CD4-positive, CD25-positive, alpha-beta regulatory T cell (primary cell): Measurements from ENCODE around the gene BATF2. TPM values are rescaled to one million over a fixed set of nuclear protein-coding genes. Genes with fewer than 3 reads are reported as not detected.
"Not testable (repeated sequence)": the region's sequence is repeated elsewhere in the genome, so short reads cannot be mapped to it uniquely, and the experiment has no call there.

ENCODE experiments used
- ATAC-seq, 2 donors: fragments of 150-1000 bp; cut with Tn5 transposase; one replicate each; pipeline ENCODE4 v1.10.0; 2021; ENCODE audit warnings: low read depth in 2 of 2, moderate number of reproducible peaks in 2 of 2, moderate library complexity in 1 of 2
- DNase-seq, 3 donors: peaks; one replicate each; pipeline versions ENCODE4 v3.0.0 to v3.0.0-alpha.2; 2012 to 2022; ENCODE audit warnings: mixed read lengths in 1 of 3
- H3K27ac ChIP-seq: one replicate; pipeline ENCODE4 v1.7.0; 2013; ENCODE audit warnings: mild to moderate bottlenecking, low read length; ENCODE audit not compliant: insufficient read depth, poor library complexity, severe bottlenecking
- H3K27me3 ChIP-seq: one replicate; pipeline ENCODE4 v1.7.0; 2013; ENCODE audit warnings: low read length; ENCODE audit not compliant: control insufficient read depth, insufficient read depth
- H3K36me3 ChIP-seq: one replicate; pipeline ENCODE4 v1.7.0; 2013; ENCODE audit warnings: mild to moderate bottlenecking, low read length, moderate library complexity; ENCODE audit not compliant: control insufficient read depth, insufficient read depth
- H3K4me1 ChIP-seq: 2 replicates; pipeline ENCODE4 v1.7.0; 2013; ENCODE audit warnings: mild to moderate bottlenecking, low read length; ENCODE audit not compliant: insufficient read depth, control insufficient read depth, poor library complexity, severe bottlenecking
- H3K4me3 ChIP-seq: one replicate; pipeline ENCODE4 v1.7.0; 2013; ENCODE audit warnings: low read depth, mild to moderate bottlenecking, low read length, moderate library complexity
- H3K9me3 ChIP-seq, 2 experiments: 1 replicate in 1 of 2; 2 replicates in 1 of 2; pipeline ENCODE4 v1.7.0; 2013; ENCODE audit warnings: low read length in 2 of 2, mild to moderate bottlenecking in 1 of 2, moderate library complexity in 1 of 2; ENCODE audit not compliant: control insufficient read depth in 2 of 2
- H3K27ac Mint-ChIP-seq, 3 donors: one replicate each; pipeline ENCODE4 v1.8.0; 2020 to 2022; ENCODE audit warnings: mild to moderate bottlenecking in 3 of 3, mixed read lengths in 3 of 3, moderate library complexity in 2 of 3
- H3K27me3 Mint-ChIP-seq: one replicate; pipeline ENCODE4 v1.8.0; 2022; ENCODE audit warnings: mild to moderate bottlenecking, mixed read lengths
- H3K36me3 Mint-ChIP-seq: one replicate; pipeline ENCODE4 v1.8.0; 2020; ENCODE audit warnings: mixed read lengths
- H3K4me1 Mint-ChIP-seq, 4 donors: one replicate each; pipeline ENCODE4 v1.8.0; 2020 to 2022; ENCODE audit warnings: mixed read lengths in 4 of 4, mild to moderate bottlenecking in 1 of 4
- H3K4me3 Mint-ChIP-seq, 4 donors: one replicate each; pipeline ENCODE4 v1.8.0; 2020 to 2022; ENCODE audit warnings: mild to moderate bottlenecking in 4 of 4, mixed read lengths in 4 of 4, moderate library complexity in 3 of 4
- H3K9me3 Mint-ChIP-seq, 7 donors: one replicate each; pipeline ENCODE4 v1.8.0; 2020 to 2022; ENCODE audit warnings: mixed read lengths in 7 of 7, mild to moderate bottlenecking in 3 of 7, moderate library complexity in 2 of 7
- polyA plus RNA-seq, 4 donors: library from polyadenylated mRNA; unstranded; fragments of 300-500 nt; fragmentation: Illumina TruSeq; gene quantifications; one replicate each; pipeline ENCODE4 v1.2.3, GENCODE V29; 2021
- total RNA-seq: library from RNA; stranded (reverse); gene quantifications from one replicate; pipeline ENCODE4 v1.2.3, GENCODE V29; 2022

BATF2 gene
- total and polyA plus RNA-seq, 5 donors from 2014 or later: not detected

- Mint-ChIP-seq H3K27ac (no peak overlapping the region), H3K36me3 (peaks cover 3% of the 10 kb centered on the region), H3K4me1 (peaks cover 0 to 15% (median 8%) of the 10 kb centered on the region in 4 donors), H3K9me3 (no peaks in the 10 kb centered on the region), H3K4me3 (no peak overlapping the region), H3K27me3 (no peaks in the 10 kb centered on the region)
- no peak for DNase-seq
- no peaks in the 10 kb centered on the region for H3K9me3 ChIP-seq
- no peaks in the 10 kb centered on the region for H3K27me3 ChIP-seq
- ATAC-seq: no peak
- H3K4me1 ChIP-seq: peaks cover 13% of the 10 kb centered on the region
- H3K27ac ChIP-seq: no peak overlapping the region
- H3K36me3 ChIP-seq: peaks cover 38% of the 10 kb centered on the region
- no peak overlapping the region for H3K4me3 ChIP-seq
Measured at GRCh38 chr11:65036931-65037330, 40.2 kb upstream of the BATF2 start.

GRCh38 chr11:65035579-65035978 is 38.8 kb upstream of the BATF2 start:
- H3K4me1 Mint-ChIP-seq: peaks cover 0 to 11% (median 6%) of the 10 kb centered on the region in 4 donors
- peaks cover 40% of the 10 kb centered on the region for H3K36me3 ChIP-seq
- peaks cover 5% of the 10 kb centered on the region for H3K4me1 ChIP-seq
- H3K27me3 ChIP-seq: no peaks in the 10 kb centered on the region
- no peaks in the 10 kb centered on the region for H3K9me3 ChIP-seq
- H3K36me3 Mint-ChIP-seq: peaks cover 3% of the 10 kb centered on the region
- H3K27ac Mint-ChIP-seq: no peak overlapping the region
- H3K4me3 ChIP-seq: no peak overlapping the region
- no peaks in the 10 kb centered on the region for H3K27me3 Mint-ChIP-seq
- H3K9me3 Mint-ChIP-seq: no peaks in the 10 kb centered on the region
- no peak overlapping the region for H3K27ac ChIP-seq
- H3K4me3 Mint-ChIP-seq: no peak overlapping the region
- no peak for ATAC-seq
- DNase-seq: no peak

- peaks cover 3% of the 10 kb centered on the region for H3K36me3 Mint-ChIP-seq
- ATAC-seq (no peak), DNase-seq (no peak)
- no peaks in the 10 kb centered on the region for H3K9me3 Mint-ChIP-seq
- H3K27ac Mint-ChIP-seq: no peak overlapping the region
- Histone ChIP-seq H3K36me3 (peaks cover 40% of the 10 kb centered on the region), H3K4me1 (no peaks in the 10 kb centered on the region), H3K9me3 (no peaks in the 10 kb centered on the region), H3K4me3 (no peak overlapping the region), H3K27ac (no peak overlapping the region), H3K27me3 (no peaks in the 10 kb centered on the region)
- H3K4me1 Mint-ChIP-seq: peaks cover 0 to 7% (median 2%) of the 10 kb centered on the region in 4 donors
- no peaks in the 10 kb centered on the region for H3K27me3 Mint-ChIP-seq
- no peak overlapping the region for H3K4me3 Mint-ChIP-seq
Measured at GRCh38 chr11:65034423-65034822, 37.7 kb upstream of the BATF2 start.

DNA sequence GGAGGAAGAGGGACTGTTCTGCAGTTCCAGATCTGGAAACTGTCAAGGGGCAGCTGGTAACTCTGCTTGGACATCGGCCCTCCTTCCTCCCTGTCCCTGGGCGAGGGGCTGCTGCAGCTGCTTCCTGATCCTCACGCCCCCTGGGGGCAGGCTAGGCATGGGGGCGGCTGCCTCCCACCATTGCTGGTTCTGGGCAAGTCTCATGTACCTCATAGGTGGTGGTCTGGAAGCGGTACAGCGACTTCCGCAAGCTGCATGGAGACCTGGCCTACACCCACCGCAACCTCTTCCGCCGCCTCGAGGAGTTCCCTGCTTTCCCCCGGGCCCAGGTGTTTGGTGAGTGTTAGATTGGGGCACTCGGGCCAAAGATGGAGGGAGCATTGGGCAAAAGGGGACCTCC is 35.4 kb upstream of the BATF2 start:
- Histone ChIP-seq H3K4me3 (no peak overlapping the region), H3K4me1 (peaks cover 12% of the 10 kb centered on the region), H3K36me3 (peaks cover 35% of the 10 kb centered on the region), H3K27me3 (no peaks in the 10 kb centered on the region), H3K9me3 (no peaks in the 10 kb centered on the region), H3K27ac (no peak overlapping the region)
- Mint-ChIP-seq H3K4me1 (peaks cover 4 to 21% (median 16%) of the 10 kb centered on the region in 4 donors), H3K27ac (no peak overlapping the region), H3K36me3 (peaks cover 3% of the 10 kb centered on the region), H3K9me3 (no peaks in the 10 kb centered on the region), H3K4me3 (no peak overlapping the region), H3K27me3 (peaks cover 4% of the 10 kb centered on the region)
- ATAC-seq (no peak), DNase-seq (no peak)

- peak within 1 kb of the TSS; percentile 80 to 91 (median 81) for H3K27ac Mint-ChIP-seq
- H3K9me3 Mint-ChIP-seq: no peaks in the 10 kb centered on the region
- H3K9me3 ChIP-seq: no peaks in the 10 kb centered on the region
- ATAC-seq: peak; percentile 90 to 93
- H3K36me3 ChIP-seq: peaks cover 8% of the 10 kb centered on the region
- no peaks in the 10 kb centered on the region for H3K36me3 Mint-ChIP-seq
- H3K27me3 ChIP-seq: no peaks in the 10 kb centered on the region
- DNase-seq: peak; percentile 88 to 98 (median 95)
- H3K27ac ChIP-seq: peak within 1 kb of the TSS; percentile 73
- H3K4me1 Mint-ChIP-seq: peaks cover 8 to 26% (median 21%) of the 10 kb centered on the region in 4 donors
- peaks cover 13% of the 10 kb centered on the region for H3K4me1 ChIP-seq
- H3K4me3 ChIP-seq: peak within 1 kb of the TSS; percentile 84
- H3K27me3 Mint-ChIP-seq: peaks cover 5% of the 10 kb centered on the region
- H3K4me3 Mint-ChIP-seq: peak within 1 kb of the TSS; percentile 84 to 98 (median 86)
Measured at GRCh38 chr11:65027213-65028067, 30.7 kb upstream of the BATF2 start, which contains the start of gene SNX15. TSS of gene SNX15 (plus strand) at chr11:65027439. CDS start at chr11:65027538, 99 bp downstream.

DNA sequence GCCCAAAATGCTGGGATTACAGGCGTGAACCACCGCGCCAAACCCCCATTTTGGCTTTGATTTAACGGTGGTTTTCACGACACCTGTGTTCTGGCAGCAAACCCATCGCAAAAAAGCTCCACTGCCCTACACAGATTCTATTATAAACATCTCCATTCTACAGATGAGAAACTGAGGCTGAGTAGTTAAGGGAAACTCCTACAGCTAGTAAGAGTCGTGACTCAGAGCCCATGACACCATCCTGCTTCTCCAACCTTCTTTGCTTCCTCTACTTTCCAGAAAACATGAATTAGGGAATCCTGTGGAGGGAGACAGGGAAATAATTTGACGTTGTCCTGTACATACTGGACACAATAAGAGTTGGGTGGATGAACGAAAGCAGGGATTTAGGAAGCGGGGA is 30.0 kb upstream of the BATF2 start:
- no peaks in the 10 kb centered on the region for H3K36me3 Mint-ChIP-seq
- H3K4me3 ChIP-seq: peak overlapping the region; percentile 20
- peak overlapping the region; percentile 84 to 98 (median 86) for H3K4me3 Mint-ChIP-seq
- H3K27me3 ChIP-seq: no peaks in the 10 kb centered on the region
- H3K4me1 ChIP-seq: peaks cover 13% of the 10 kb centered on the region
- DNase-seq (no peak), ATAC-seq (no peak)
- peak overlapping the region; percentile 80 to 91 (median 81) for H3K27ac Mint-ChIP-seq
- H3K27ac ChIP-seq: peak overlapping the region; percentile 73
- H3K27me3 Mint-ChIP-seq: peaks cover 5% of the 10 kb centered on the region
- H3K9me3 Mint-ChIP-seq: no peaks in the 10 kb centered on the region
- no peaks in the 10 kb centered on the region for H3K9me3 ChIP-seq
- H3K4me1 Mint-ChIP-seq: peaks cover 8 to 25% (median 20%) of the 10 kb centered on the region in 4 donors
- peaks cover 1% of the 10 kb centered on the region for H3K36me3 ChIP-seq

- H3K36me3 Mint-ChIP-seq, H3K4me3 ChIP-seq, H3K36me3 ChIP-seq, H3K9me3 ChIP-seq, DNase-seq, H3K27me3 ChIP-seq, ATAC-seq, H3K9me3 Mint-ChIP-seq, H3K27ac ChIP-seq, H3K27me3 Mint-ChIP-seq: not testable (repeated sequence)
- peaks cover 8 to 25% (median 18%) of the 10 kb centered on the region in 4 donors for H3K4me1 Mint-ChIP-seq
- peaks cover 13% of the 10 kb centered on the region for H3K4me1 ChIP-seq
- peak overlapping the region in 1 of 3 donors; percentile 34 for H3K27ac Mint-ChIP-seq
- peak overlapping the region in 2 of 4 donors; percentile 20 to 43 for H3K4me3 Mint-ChIP-seq
Measured at GRCh38 chr11:65023502-65023901, 26.7 kb upstream of the BATF2 start.
